Measurements from ENCODE around the gene EGLN1.
A peak's percentile ranks its signal among the peaks of the same experiment; 100 is the strongest.

EGLN1 gene

DNA sequence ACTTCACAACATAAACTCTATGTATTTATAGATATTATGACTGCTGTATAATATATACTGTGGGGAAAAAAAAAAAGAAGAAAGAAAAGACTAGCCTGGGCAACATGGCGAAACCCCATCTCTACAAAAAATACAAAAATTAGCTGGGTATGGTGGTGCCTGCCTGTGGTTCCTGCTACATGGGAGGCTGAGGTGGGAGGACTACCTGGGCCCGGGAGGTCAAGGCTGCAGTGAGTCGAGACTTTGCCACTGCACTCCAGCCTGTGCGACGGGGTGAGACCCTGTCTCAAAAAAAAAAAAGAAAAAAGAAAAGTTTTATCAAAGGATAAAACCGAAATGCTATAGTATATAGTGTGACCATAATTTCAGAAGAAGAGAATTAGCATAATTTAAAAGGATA lies 87.1 kb downstream of the EGLN1 start:
- no peak for DNase-seq (ENCODE audit: low read depth)
- peak overlapping the region; percentile 30 for H3K4me3 ChIP-seq (ENCODE audit: control insufficient read depth, low read depth, low read length)
- TF ChIP-seq, protein P1, sequence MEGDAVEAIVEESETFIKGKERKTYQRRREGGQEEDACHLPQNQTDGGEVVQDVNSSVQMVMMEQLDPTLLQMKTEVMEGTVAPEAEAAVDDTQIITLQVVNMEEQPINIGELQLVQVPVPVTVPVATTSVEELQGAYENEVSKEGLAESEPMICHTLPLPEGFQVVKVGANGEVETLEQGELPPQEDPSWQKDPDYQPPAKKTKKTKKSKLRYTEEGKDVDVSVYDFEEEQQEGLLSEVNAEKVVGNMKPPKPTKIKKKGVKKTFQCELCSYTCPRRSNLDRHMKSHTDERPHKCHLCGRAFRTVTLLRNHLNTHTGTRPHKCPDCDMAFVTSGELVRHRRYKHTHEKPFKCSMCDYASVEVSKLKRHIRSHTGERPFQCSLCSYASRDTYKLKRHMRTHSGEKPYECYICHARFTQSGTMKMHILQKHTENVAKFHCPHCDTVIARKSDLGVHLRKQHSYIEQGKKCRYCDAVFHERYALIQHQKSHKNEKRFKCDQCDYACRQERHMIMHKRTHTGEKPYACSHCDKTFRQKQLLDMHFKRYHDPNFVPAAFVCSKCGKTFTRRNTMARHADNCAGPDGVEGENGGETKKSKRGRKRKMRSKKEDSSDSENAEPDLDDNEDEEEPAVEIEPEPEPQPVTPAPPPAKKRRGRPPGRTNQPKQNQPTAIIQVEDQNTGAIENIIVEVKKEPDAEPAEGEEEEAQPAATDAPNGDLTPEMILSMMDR (IDR thresholded peaks at IDR 0.05; ENCODE audit: control insufficient read depth, insufficient read depth, low read depth, low read length, missing control alignments), result no peak

DNA sequence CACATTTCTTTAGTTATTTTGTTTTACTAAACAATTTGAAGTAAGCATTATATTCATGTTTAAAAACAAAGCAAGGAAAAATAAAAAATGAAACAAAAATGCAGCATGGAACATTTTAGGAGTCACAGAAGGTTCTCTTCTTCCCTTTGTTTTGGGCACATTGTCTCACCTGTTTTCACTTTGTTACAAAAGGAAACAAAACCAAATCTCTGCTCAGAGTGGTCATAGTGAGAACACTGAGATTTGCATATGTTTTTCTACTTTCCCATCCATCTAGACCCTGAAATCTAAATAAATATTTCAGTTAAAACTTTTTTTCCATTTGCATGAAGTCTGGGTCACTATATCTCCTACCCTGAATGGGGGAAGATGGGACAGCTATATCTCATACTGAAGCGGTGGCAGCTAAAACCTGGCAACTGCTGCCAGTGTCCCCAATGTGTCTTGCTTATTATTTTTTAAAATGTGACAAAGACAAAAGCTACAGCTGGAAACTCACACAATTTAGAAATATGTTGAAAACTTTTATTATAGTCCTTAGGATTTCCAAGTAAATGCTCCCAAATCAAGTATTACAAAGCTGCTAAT lies 87.9 kb downstream of the EGLN1 start:
- H3K4me3 ChIP-seq (ENCODE audit: control insufficient read depth, low read depth, low read length), result peak overlapping the region; percentile 13
- DNase-seq (ENCODE audit: low read depth), result no peak
- TF ChIP-seq, protein P1 (IDR thresholded peaks at IDR 0.05; ENCODE audit: control insufficient read depth, insufficient read depth, low read depth, low read length, missing control alignments), result no peak

DNA sequence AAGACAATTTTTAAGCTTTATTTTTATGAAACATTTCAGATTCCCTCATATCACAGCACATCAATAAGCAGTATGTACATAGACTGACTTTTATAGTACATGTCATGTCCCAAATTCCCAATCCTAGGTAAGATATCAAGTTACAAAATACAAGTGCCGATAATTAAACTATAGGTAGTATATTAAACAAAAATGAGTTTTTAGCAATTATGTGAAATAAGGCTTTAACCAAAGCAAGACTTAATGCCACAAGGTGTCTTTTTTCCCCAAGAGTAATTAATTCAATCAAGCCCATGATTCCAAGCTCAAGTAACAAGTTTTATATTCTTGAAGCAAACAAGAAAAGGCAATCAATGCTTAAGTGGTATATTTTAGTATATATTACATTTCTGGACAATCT lies 89.3 kb downstream of the EGLN1 start:
- DNase-seq (ENCODE audit: low read depth), result no peak
- TF ChIP-seq, protein P1 (IDR thresholded peaks at IDR 0.05; ENCODE audit: control insufficient read depth, insufficient read depth, low read depth, low read length, missing control alignments), result no peak
- no peak overlapping the region for H3K4me3 ChIP-seq (ENCODE audit: control insufficient read depth, low read depth, low read length)

DNA sequence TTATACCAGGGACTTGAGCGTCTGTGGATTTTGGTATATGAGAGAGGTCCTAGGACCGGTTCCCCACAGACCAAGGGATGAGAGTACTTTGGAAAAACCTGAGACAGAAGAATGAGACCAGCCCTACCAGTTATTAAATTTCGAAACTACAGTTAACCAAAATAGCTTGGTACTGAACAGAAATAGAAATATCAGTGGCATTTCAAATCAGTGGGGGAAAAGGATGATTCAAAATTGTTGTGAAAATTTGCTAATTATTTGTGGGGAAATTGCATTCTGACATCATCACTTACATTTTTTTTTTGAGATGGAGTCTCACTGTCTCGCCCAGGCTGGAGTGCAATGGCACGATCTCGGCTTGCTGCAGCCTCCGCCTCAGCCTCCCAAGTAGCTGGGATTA lies 92.6 kb downstream of the EGLN1 start:
- TF ChIP-seq, protein P1 (IDR thresholded peaks at IDR 0.05; ENCODE audit: control insufficient read depth, insufficient read depth, low read depth, low read length, missing control alignments), result no peak
- no peak overlapping the region for H3K4me3 ChIP-seq (ENCODE audit: control insufficient read depth, low read depth, low read length)
- no peak for DNase-seq (ENCODE audit: low read depth)

DNA sequence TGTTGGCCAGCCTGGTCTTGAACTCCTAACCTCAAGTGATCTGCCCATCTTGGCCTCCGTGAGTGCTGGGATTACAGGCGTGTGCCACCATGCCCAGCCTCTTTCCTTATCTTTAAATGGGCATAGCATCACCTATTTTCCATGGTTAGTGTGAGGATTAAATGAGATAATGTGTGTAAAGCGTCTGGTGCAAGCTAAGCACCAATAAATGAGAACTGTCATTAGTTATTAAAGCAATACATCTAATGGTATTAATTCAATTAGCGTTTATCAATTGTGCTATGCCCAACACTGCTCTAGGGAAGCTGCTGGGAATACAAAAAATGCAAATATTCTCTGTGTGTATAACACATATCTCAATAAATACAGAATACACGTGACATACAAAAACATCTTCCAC lies 94.5 kb downstream of the EGLN1 start:
- no peak overlapping the region for H3K4me3 ChIP-seq (ENCODE audit: control insufficient read depth, low read depth, low read length)
- TF ChIP-seq, protein P1 (IDR thresholded peaks at IDR 0.05; ENCODE audit: control insufficient read depth, insufficient read depth, low read depth, low read length, missing control alignments), result no peak
- DNase-seq (ENCODE audit: low read depth), result no peak

DNA sequence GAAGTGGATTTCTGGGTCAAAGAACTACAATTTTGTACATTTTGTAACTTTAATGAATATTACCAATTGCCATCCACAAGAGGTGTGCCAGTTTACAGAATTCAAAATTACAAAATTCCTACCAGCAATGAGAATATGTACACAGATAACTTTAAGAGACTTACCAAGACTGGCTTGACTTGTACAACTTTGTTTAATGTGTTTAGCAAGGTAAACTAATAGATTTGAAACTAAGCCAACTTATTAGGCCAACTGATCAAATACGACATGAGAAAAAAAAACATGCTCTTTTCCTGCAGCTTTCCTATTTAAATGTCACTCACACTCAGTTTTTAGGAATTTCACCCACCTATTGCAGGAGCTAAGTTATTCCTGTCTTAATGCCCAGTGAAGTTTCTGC lies 95.8 kb downstream of the EGLN1 start:
- no peak for DNase-seq (ENCODE audit: low read depth)
- H3K4me3 ChIP-seq (ENCODE audit: control insufficient read depth, low read depth, low read length), result no peak overlapping the region
- TF ChIP-seq, protein P1 (IDR thresholded peaks at IDR 0.05; ENCODE audit: control insufficient read depth, insufficient read depth, low read depth, low read length, missing control alignments), result no peak

DNA sequence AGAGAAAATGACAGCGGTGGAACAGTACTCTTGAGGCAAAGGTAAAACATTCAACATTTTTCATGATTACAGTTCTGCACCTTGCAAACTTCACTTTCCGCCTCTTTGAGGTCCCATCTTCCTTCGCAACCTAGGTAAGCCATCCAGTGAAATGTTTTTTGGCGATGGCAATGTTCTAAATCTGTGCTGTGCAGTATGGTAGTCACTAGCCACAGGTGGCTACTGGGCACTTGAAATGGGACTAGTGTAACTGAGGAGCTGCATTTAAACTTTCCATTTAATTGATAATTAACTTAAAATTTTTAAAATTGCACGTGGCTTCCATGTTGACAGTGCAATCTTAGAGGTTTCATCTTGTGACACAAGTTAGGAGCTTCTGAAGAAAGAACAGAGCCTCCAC lies 97.4 kb downstream of the EGLN1 start:
- TF ChIP-seq, protein P1 (IDR thresholded peaks at IDR 0.05; ENCODE audit: control insufficient read depth, insufficient read depth, low read depth, low read length, missing control alignments), result no peak
- no peak overlapping the region for H3K4me3 ChIP-seq (ENCODE audit: control insufficient read depth, low read depth, low read length)

More for the DNA sequence above, 97.4 kb downstream of the EGLN1 start:
- no peak for DNase-seq (ENCODE audit: low read depth)

Measured in AG09309 (cell line).